ENCODE measurements around the gene MFSD2A. TPM values are rescaled to one million over a fixed set of nuclear protein-coding genes. Genes with fewer than 3 reads are reported as not detected.

MFSD2A gene
- total and polyA plus RNA-seq, 10 of the 15 experiments (the other 5 are each of a cell fraction or from before 2014, with no cell fraction given) = 0.84 to 30.1 (median 15.2) TPM

- Histone ChIP-seq H2AFZ (ENCODE audit: control insufficient read depth, low read depth, low read length) (no peak overlapping the region), H3K4me2 (ENCODE audit: control insufficient read depth, insufficient read depth) (no peak overlapping the region), H3K4me3 (no peak overlapping the region), H3K9ac (ENCODE audit: control insufficient read depth, insufficient read depth, low read length) (no peak overlapping the region), H3K9me3 (replicated peaks; ENCODE audit: control insufficient read depth, insufficient read depth, low read length) (no peaks in the 10 kb centered on the region), H3K27me3 (replicated peaks in 1 of 2; ENCODE audit: control insufficient read depth in 2 of 2, insufficient read depth in 2 of 2, low read length in 1 of 2) (no peaks in the 10 kb centered on the region), H3K79me2 (ENCODE audit: control insufficient read depth, insufficient read depth, low read length) (no peaks in the 10 kb centered on the region), H4K20me1 (ENCODE audit: control insufficient read depth, insufficient read depth) (no peaks in the 10 kb centered on the region), H3K36me3 (ENCODE audit: control insufficient read depth in 2 of 2, insufficient read depth in 2 of 2, low read length in 1 of 2) (peaks cover 24 to 31% of the 10 kb centered on the region in 2 experiments), H3K27ac (ENCODE audit: control insufficient read depth, insufficient read depth) (no peak overlapping the region), H3K4me1 (ENCODE audit: control insufficient read depth, insufficient read depth, low read length) (no peaks in the 10 kb centered on the region)
- TF ChIP-seq TCF7 (IDR thresholded peaks at IDR 0.05; ENCODE audit: borderline replicate concordance) (no peak), RFX5 (IDR thresholded peaks at IDR 0.05; ENCODE audit: low read depth, low read length) (no peak), TARDBP (IDR thresholded peaks at IDR 0.05; ENCODE audit: borderline replicate concordance) (no peak), MEF2B (IDR thresholded peaks at IDR 0.05; ENCODE audit: partially characterized antibody, poor library complexity, severe bottlenecking) (no peak), SIX5 (IDR thresholded peaks at IDR 0.05; ENCODE audit: low read depth, low read length, severe bottlenecking) (no peak), PAX5 (IDR thresholded peaks at IDR 0.05; ENCODE audit: borderline replicate concordance, low read depth, low read length) (no peak), HDGF (IDR thresholded peaks at IDR 0.05) (no peak), BCLAF1 (IDR thresholded peaks at IDR 0.05) (no peak), HDAC6 (IDR thresholded peaks at IDR 0.05; ENCODE audit: unreplicated experiment) (no peak), SMAD1 (IDR thresholded peaks at IDR 0.05; ENCODE audit: low read depth, partially characterized antibody) (no peak)
- FAIRE-seq (no peak), DNase-seq (ENCODE audit: low read depth, low spot score) (no peak), ATAC-seq (no peak)
- 84% methylated on average over 13 of the region's 13 CpGs for WGBS (ENCODE audit: insufficient coverage, insufficient replicate concordance, low lambda C conversion rate, missing lambda C conversion rate)
- in situ Hi-C loops (cut with MboI) = loop anchor here (5.0 kb wide), 2 partner anchors 52 to 147 kb away; no protein-coding TSS in a partner anchor
- ChIA-PET POLR2A (interaction anchor here (1.6 to 2.6 kb wide), 2 partner anchors 14 to 30 kb away, joined by 3 to 16 read pairs; partner anchors contain the start of gene MFSD2A), SMC1A (ENCODE audit: uncharacterized antibody, unreplicated experiment) (interaction anchor here (1.8 to 6.8 kb wide), 5 partner anchors 12 to 152 kb away, joined by 5 to 93 read pairs (median 13); no protein-coding TSS in a partner anchor), CTCF (interaction anchor here (1.1 to 11.5 kb wide), 5 partner anchors 9 to 154 kb away, joined by 3 to 261 read pairs (median 8); no protein-coding TSS in a partner anchor), RAD21 (ENCODE audit: unreplicated experiment) (interaction anchor here (1.6 to 6.5 kb wide), 3 partner anchors 51 to 152 kb away, joined by 5 to 115 read pairs (median 55); no protein-coding TSS in a partner anchor)
- no TSS peak for BruUV-seq (replicated peaks)
- intact Hi-C loops (cut with micrococcal nuclease; ENCODE audit: unreplicated experiment) = no loop called here
These were observed 14.8 kb downstream of the MFSD2A start for GRCh38 chr1:39969531-39970270.

All from GM12878 (cell line).